ENCODE measurements around the gene NCK1.
"Not testable (repeated sequence)": the region's sequence is repeated elsewhere in the genome, so short reads cannot be mapped to it uniquely, and the experiment has no call there.

The NCK1 gene

DNA sequence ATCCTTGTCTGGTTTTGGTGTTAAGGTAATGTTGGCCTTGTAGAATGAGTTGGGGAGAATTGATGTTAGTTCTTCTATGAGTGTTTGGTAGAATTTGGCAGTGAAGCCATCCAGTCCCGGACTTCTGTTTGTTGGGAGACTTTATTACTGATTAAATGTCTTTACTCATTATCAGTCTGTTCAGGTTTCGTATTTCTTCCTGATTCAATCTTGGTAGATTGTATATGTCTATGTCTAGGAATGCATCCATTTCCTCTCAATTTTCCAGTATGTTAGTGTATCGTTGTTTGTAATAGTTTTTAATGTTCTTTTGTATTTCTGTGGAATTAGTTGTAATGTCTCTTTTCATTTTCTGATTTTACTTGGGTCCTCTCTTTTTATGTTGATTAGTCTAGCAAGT is 39.4 kb downstream of the NCK1 start:
- H3K4me3 ChIP-seq (ENCODE audit: low read depth, low read length) = no peak overlapping the region
- no peak for DNase-seq (ENCODE audit: low read depth)
- in situ Hi-C loops (cut with HindIII; ENCODE audit: low sequenced_read_pairs) = no loop called here
- TF ChIP-seq, protein P1, sequence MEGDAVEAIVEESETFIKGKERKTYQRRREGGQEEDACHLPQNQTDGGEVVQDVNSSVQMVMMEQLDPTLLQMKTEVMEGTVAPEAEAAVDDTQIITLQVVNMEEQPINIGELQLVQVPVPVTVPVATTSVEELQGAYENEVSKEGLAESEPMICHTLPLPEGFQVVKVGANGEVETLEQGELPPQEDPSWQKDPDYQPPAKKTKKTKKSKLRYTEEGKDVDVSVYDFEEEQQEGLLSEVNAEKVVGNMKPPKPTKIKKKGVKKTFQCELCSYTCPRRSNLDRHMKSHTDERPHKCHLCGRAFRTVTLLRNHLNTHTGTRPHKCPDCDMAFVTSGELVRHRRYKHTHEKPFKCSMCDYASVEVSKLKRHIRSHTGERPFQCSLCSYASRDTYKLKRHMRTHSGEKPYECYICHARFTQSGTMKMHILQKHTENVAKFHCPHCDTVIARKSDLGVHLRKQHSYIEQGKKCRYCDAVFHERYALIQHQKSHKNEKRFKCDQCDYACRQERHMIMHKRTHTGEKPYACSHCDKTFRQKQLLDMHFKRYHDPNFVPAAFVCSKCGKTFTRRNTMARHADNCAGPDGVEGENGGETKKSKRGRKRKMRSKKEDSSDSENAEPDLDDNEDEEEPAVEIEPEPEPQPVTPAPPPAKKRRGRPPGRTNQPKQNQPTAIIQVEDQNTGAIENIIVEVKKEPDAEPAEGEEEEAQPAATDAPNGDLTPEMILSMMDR (IDR thresholded peaks at IDR 0.05; ENCODE audit: low read depth, low read length, missing control alignments) = no peak

DNA sequence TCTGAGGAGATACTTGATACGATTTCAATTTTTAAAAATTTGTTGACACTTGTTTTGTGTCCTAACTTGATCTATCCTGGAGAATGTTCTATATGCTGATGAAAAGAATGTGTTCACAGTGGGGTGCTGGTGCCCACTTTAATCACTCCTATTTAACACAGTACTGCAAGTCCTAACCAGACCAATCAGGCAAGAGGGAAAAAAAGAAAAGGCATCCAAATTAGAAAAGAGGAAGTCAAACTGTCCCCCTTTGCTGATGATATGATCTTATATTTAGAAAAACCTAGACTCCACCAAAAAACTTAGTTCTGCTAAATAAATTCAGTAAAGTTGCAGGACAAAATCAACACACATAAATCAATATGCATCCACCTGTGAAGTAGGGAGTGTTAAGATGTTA is 40.5 kb downstream of the NCK1 start:
- in situ Hi-C loops (cut with HindIII; ENCODE audit: low sequenced_read_pairs); H3K4me3 ChIP-seq (ENCODE audit: low read depth, low read length); DNase-seq (ENCODE audit: low read depth): not testable (repeated sequence)

DNA sequence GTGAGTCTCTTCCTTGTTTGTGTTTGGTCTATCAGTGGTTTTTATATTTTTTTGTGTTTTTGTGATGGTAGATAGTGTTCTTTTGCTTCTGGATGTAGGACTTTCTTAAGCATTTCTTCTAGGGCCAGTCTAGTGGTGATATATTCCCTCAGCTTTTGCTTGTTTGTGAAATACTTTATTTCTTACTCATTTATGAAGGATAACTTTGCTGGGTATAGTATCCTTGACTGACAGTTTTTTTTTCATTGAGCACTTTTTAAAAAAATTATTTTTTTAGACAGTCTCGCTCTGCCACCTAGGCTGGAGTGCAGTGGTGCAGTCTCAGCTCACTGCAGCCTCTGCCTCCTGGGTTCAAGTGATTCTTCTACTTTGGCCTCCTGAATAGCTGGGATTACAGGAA is 41.9 kb downstream of the NCK1 start:
- no peak for DNase-seq (ENCODE audit: low read depth)
- TF ChIP-seq, protein P1 (IDR thresholded peaks at IDR 0.05; ENCODE audit: low read depth, low read length, missing control alignments) = no peak
- in situ Hi-C loops (cut with HindIII; ENCODE audit: low sequenced_read_pairs) = no loop called here
- H3K4me3 ChIP-seq (ENCODE audit: low read depth, low read length) = no peak overlapping the region

DNA sequence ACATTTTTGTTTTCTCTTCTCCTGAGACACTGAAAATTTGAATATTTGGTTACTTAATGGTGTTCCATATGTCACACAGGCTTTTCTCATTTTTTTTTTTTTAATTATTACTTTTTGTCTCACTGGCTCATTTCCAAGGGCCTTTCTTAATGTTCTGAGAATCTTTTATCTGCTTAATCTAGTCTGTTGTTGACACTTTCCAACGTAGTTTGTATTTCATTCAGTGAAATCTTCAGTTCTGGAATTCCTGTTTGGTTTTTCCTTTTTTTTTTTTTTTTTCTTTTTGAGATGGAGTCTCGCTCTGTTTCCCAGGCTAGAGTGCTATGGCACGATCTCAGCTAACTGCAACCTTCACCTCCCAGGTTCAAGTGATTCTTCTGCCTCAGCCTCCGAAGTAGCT is 42.7 kb downstream of the NCK1 start:
- no peak for DNase-seq (ENCODE audit: low read depth)
- in situ Hi-C loops (cut with HindIII; ENCODE audit: low sequenced_read_pairs) = no loop called here
- TF ChIP-seq, protein P1 (IDR thresholded peaks at IDR 0.05; ENCODE audit: low read depth, low read length, missing control alignments) = no peak
- no peak overlapping the region for H3K4me3 ChIP-seq (ENCODE audit: low read depth, low read length)

DNA sequence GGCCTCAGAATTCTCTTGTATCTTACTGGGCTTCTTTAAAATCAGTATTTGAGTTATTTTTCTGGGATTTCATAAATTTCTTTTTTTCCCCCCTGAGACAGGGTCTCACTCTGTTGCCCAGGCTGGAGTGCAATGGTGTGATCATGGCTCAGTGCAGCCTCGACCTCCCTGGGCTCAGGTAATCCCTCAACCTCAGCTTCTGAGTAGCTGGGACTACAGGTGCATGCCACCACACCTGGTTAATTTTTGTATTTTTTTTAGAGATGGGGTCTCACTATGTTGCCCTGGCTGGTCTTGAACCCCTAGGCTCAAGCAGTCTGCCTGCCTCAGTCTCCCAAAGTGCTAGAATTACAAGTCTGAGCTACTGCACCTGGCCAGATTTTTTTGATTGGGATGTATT is 43.5 kb downstream of the NCK1 start:
- DNase-seq (ENCODE audit: low read depth) = no peak
- TF ChIP-seq, protein P1 (IDR thresholded peaks at IDR 0.05; ENCODE audit: low read depth, low read length, missing control alignments) = no peak
- in situ Hi-C loops (cut with HindIII; ENCODE audit: low sequenced_read_pairs) = no loop called here
- H3K4me3 ChIP-seq (ENCODE audit: low read depth, low read length) = no peak overlapping the region

DNA sequence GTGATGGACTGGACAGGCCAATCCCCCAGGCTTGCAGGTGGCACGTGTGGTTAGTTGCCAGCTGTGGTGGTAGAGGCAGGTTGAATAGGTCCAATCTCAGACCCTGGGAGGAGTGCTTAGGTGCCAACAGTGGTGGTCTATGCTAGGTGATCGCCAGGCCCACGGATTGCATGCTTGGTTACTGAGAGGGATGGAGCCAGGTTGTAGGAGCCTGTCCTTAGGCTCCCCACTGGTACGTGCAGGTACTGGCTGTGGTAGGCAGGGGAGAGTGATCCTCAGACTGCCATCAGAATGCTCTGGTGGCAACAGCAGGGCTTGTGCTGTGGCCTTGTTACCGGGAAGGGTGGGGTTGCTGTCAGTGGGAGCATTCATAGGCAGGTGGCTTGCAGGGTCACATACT is 44.7 kb downstream of the NCK1 start:
- TF ChIP-seq, protein P1 (IDR thresholded peaks at IDR 0.05; ENCODE audit: low read depth, low read length, missing control alignments) = no peak
- in situ Hi-C loops (cut with HindIII; ENCODE audit: low sequenced_read_pairs) = no loop called here
- no peak for DNase-seq (ENCODE audit: low read depth)
- no peak overlapping the region for H3K4me3 ChIP-seq (ENCODE audit: low read depth, low read length)

DNA sequence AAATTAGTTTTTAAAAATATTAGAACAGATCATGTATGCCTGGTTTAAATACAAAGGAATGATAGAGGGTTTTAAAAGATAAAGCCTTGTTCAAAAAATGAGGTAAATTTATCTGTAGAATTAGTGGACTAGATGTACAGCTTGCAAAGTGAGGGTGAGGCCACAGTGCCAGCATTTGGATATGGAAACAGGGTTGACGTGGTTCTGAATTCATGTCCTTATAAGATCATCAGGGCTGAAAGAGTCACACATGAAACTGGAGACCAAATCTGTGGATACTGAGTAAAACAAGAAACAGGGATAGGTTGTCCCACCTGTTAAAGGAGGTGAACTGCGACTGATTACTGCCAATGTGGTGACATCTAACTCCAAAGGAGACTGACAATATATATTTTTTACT is 46.3 kb downstream of the NCK1 start:
- no peak for DNase-seq (ENCODE audit: low read depth)
- TF ChIP-seq, protein P1 (IDR thresholded peaks at IDR 0.05; ENCODE audit: low read depth, low read length, missing control alignments) = no peak
- in situ Hi-C loops (cut with HindIII; ENCODE audit: low sequenced_read_pairs) = no loop called here
- no peak overlapping the region for H3K4me3 ChIP-seq (ENCODE audit: low read depth, low read length)
